GM23338 (cell line): ENCODE data around the gene KLF7. TPM values are rescaled to one million over a fixed set of nuclear protein-coding genes. Genes with fewer than 3 reads are reported as not detected.

Experiments
- ATAC-seq: fragments of 200-7000 bp; cut with Tn5 transposase; 3 replicates; pipeline ENCODE4 v1.9.1; 2020
- DNase-seq: peaks from one replicate; pipeline ENCODE4 v3.0.0-alpha.2; 2015; ENCODE audit warnings: low spot score
- H2AFZ ChIP-seq: fragments of 200-600 bp; sonication (generic); 2 replicates; pipeline ENCODE4 v1.8.0; 2016; ENCODE audit warnings: antibody characterized with exemption, mild to moderate bottlenecking, moderate library complexity
- H3F3A ChIP-seq: fragments of 200-600 bp; sonication (generic); replicated peaks from 2 replicates; pipeline ENCODE4 v1.8.0; 2017; ENCODE audit warnings: antibody characterized with exemption, mixed run types, low read depth
- H3K27ac ChIP-seq: fragments of 200-600 bp; sonication (generic); 2 replicates; pipeline ENCODE4 v1.6.1; 2016; ENCODE audit warnings: low read depth
- H3K27me3 ChIP-seq: fragments of 200-600 bp; sonication (generic); 2 replicates; pipeline ENCODE4 v1.8.0; 2016; ENCODE audit warnings: mild to moderate bottlenecking, mixed run types, moderate library complexity; ENCODE audit not compliant: insufficient read depth
- H3K36me3 ChIP-seq: fragments of 200-600 bp; sonication (generic); 2 replicates; pipeline ENCODE4 v1.8.0; 2016; ENCODE audit warnings: mild to moderate bottlenecking; ENCODE audit not compliant: insufficient read depth
- H3K4me1 ChIP-seq: fragments of 200-600 bp; sonication (generic); 2 replicates; pipeline ENCODE4 v1.8.0; 2016; ENCODE audit warnings: mild to moderate bottlenecking, moderate library complexity; ENCODE audit not compliant: insufficient read depth
- H3K4me2 ChIP-seq: fragments of 200-600 bp; sonication (generic); 2 replicates; pipeline ENCODE4 v1.7.1; 2017; ENCODE audit warnings: mixed run types
- H3K4me3 ChIP-seq: fragments of 200-600 bp; sonication (generic); 2 replicates; pipeline ENCODE4 v1.6.1; 2016; ENCODE audit warnings: mixed run types
- H3K79me2 ChIP-seq: fragments of 200-600 bp; sonication (generic); replicated peaks from 2 replicates; pipeline ENCODE4 v1.8.0; 2017; ENCODE audit warnings: mild to moderate bottlenecking; ENCODE audit not compliant: insufficient read depth
- H3K9me2 ChIP-seq: fragments of 200-600 bp; sonication (generic); 2 replicates; pipeline ENCODE4 v1.8.0; 2017; ENCODE audit not compliant: insufficient read depth
- H4K20me1 ChIP-seq: fragments of 200-600 bp; sonication (generic); replicated peaks from 2 replicates; pipeline ENCODE4 v1.8.0; 2017; ENCODE audit warnings: mild to moderate bottlenecking; ENCODE audit not compliant: insufficient read depth
- H3K27ac Mint-ChIP-seq: 2 replicates; pipeline ENCODE4 v1.8.0; 2020; ENCODE audit warnings: inconsistent platforms, mild to moderate bottlenecking, moderate library complexity, mixed read lengths
- H3K27me3 Mint-ChIP-seq: 3 replicates; pipeline ENCODE4 v1.8.0; 2022; ENCODE audit warnings: low read depth, mild to moderate bottlenecking, moderate library complexity, mixed read lengths, inconsistent platforms; ENCODE audit not compliant: insufficient read depth, poor library complexity
- H3K36me3 Mint-ChIP-seq: 3 replicates; pipeline ENCODE4 v1.8.0; 2021; ENCODE audit warnings: low read depth, mild to moderate bottlenecking, inconsistent platforms, moderate library complexity, mixed read lengths
- H3K4me1 Mint-ChIP-seq: 3 replicates; pipeline ENCODE4 v1.8.0; 2020; ENCODE audit warnings: mild to moderate bottlenecking, inconsistent platforms, mixed read lengths
- H3K4me3 Mint-ChIP-seq: 3 replicates; pipeline ENCODE4 v1.8.0; 2021; ENCODE audit warnings: moderate library complexity, mild to moderate bottlenecking, inconsistent platforms, mixed read lengths
- H3K9me3 Mint-ChIP-seq: 3 replicates; pipeline ENCODE4 v1.8.0; 2020; ENCODE audit warnings: moderate library complexity, mild to moderate bottlenecking, inconsistent platforms, mixed read lengths
- CREB1 ChIP-seq: fragments of 250-450 bp; sonication (Bioruptor Pico); IDR thresholded peaks from 2 replicates; pipeline ENCODE4 v1.5.0; 2020; ENCODE audit warnings: low read depth, mild to moderate bottlenecking, moderate library complexity
- CTCF ChIP-seq, 2 experiments: fragments of 200-600 bp in 1 of 2; sonication (generic) in 1 of 2; conservative IDR thresholded peaks; 2 replicates each; pipeline versions ENCODE4 v1.5.1 to v1.6.1; 2016 to 2017; ENCODE audit warnings: antibody characterized with exemption in 2 of 2, low read depth in 2 of 2, mild to moderate bottlenecking in 2 of 2, moderate library complexity in 1 of 2
- ETS1 ChIP-seq: IDR thresholded peaks from 2 replicates; pipeline ENCODE4 v1.6.1; 2016; ENCODE audit warnings: antibody characterized with exemption
- EZH2 ChIP-seq: fragments of 200-600 bp; sonication (generic); IDR thresholded peaks from one replicate; pipeline ENCODE4 v1.8.0; 2017; ENCODE audit warnings: antibody characterized with exemption, mild to moderate bottlenecking, low read depth; ENCODE audit not compliant: unreplicated experiment
- EZH2phosphoT487 ChIP-seq: fragments of 200-600 bp; sonication (generic); IDR thresholded peaks from one replicate; pipeline ENCODE4 v1.8.1; 2018; ENCODE audit warnings: antibody characterized with exemption; ENCODE audit not compliant: unreplicated experiment
- JUNB ChIP-seq: IDR thresholded peaks from one replicate; pipeline ENCODE4 v1.6.1; 2016; ENCODE audit warnings: antibody characterized with exemption; ENCODE audit not compliant: unreplicated experiment
- NANOG ChIP-seq: IDR thresholded peaks from 2 replicates; pipeline ENCODE4 v1.6.1; 2016; ENCODE audit warnings: antibody characterized with exemption, borderline replicate concordance
- POLR2AphosphoS5 ChIP-seq: IDR thresholded peaks from 2 replicates; pipeline ENCODE4 v1.6.1; 2016; ENCODE audit warnings: antibody characterized with exemption, low read depth
- REST ChIP-seq: IDR thresholded peaks from one replicate; pipeline ENCODE4 v1.6.1; 2018; ENCODE audit warnings: antibody characterized with exemption; ENCODE audit not compliant: unreplicated experiment
- STAT1 ChIP-seq: IDR thresholded peaks from one replicate; pipeline ENCODE4 v1.6.1; 2016; ENCODE audit warnings: antibody characterized with exemption; ENCODE audit not compliant: unreplicated experiment
- ZNF114 ChIP-seq: fragments of 250-450 bp; sonication (Bioruptor Pico); IDR thresholded peaks from 2 replicates; pipeline ENCODE4 v1.5.0; 2020; ENCODE audit warnings: mild to moderate bottlenecking, moderate library complexity
- ZNF331 ChIP-seq: fragments of 250-450 bp; sonication (Bioruptor Pico); IDR thresholded peaks from 2 replicates; pipeline ENCODE4 v1.5.0; 2020; ENCODE audit warnings: low read depth, mild to moderate bottlenecking, moderate library complexity
- ZNF462 ChIP-seq: fragments of 250-450 bp; sonication (Bioruptor Pico); IDR thresholded peaks from 2 replicates; pipeline ENCODE4 v1.5.0; 2020; ENCODE audit warnings: mild to moderate bottlenecking, moderate library complexity
- polyA plus RNA-seq: library from polyadenylated mRNA; unstranded; fragments of >200 nt; fragmentation: Nextera tagmentation; extraction: Ambion mirVana; gene quantifications from 2 replicates; pipeline ENCODE4 v1.2.1, GENCODE V29; 2016
- total RNA-seq: library from RNA; depleted of rRNA; stranded (reverse); fragments of >200 nt; shearing (Covaris generic); gene quantifications from 2 replicates; pipeline ENCODE4 v1.2.3, GENCODE V29; 2014

KLF7 gene
- total and polyA plus RNA-seq, 2 experiments from 2014 or later: 5.7 to 15.4 TPM

- Histone ChIP-seq H3K4me2 (no peak overlapping the region), H3K27ac (no peak overlapping the region; the same call in 1 of the 2 replicates), H3K4me3 (no peak overlapping the region), H3K4me1 (peaks cover 55% of the 10 kb centered on the region), H3K27me3 (no peaks in the 10 kb centered on the region), H3K79me2 (peaks cover 94% of the 10 kb centered on the region), H2AFZ (no peak overlapping the region), H3K36me3 (no peaks in the 10 kb centered on the region), H3K9me2 (peaks cover 11% of the 10 kb centered on the region), H4K20me1 (no peaks in the 10 kb centered on the region), H3F3A (no peaks in the 10 kb centered on the region)
- H3K27ac Mint-ChIP-seq: peak overlapping the region; percentile 66
- H3K4me3 Mint-ChIP-seq: no peak overlapping the region
- H3K4me1 Mint-ChIP-seq: peaks cover 59% of the 10 kb centered on the region
- DNase-seq (no peak), ATAC-seq (no peak)
- H3K27me3 Mint-ChIP-seq: peaks cover 8% of the 10 kb centered on the region
- TF ChIP-seq JUNB: no peak
- TF ChIP-seq ZNF462: no peak
- TF ChIP-seq NANOG: no peak
- TF ChIP-seq ETS1: no peak
- TF ChIP-seq ZNF114 (CRISPR knock-in tag): no peak
- no peak for TF ChIP-seq REST
- TF ChIP-seq EZH2: no peak
- no peak for TF ChIP-seq POLR2AphosphoS5
- TF ChIP-seq CREB1 (CRISPR knock-in tag): no peak
- TF ChIP-seq CTCF (conservative IDR thresholded peaks at IDR 0.05; ENCODE audit: low read depth in 2 of 2): no peak
- no peak for TF ChIP-seq STAT1
- TF ChIP-seq EZH2phosphoT487: no peak
- no peak for TF ChIP-seq ZNF331 (CRISPR knock-in tag)
- peaks cover 16% of the 10 kb centered on the region for H3K36me3 Mint-ChIP-seq
- peaks cover 3% of the 10 kb centered on the region; the same call in 2 of the 3 replicates for H3K9me3 Mint-ChIP-seq
Measured at GRCh38 chr2:207135801-207136457, 29.8 kb downstream of the KLF7 start.
